Central memory CD8-positive, alpha-beta T cell (primary cell): ENCODE measurements around the gene DENND1A.

ENCODE experiments used
- ATAC-seq: fragments of 150-1000 bp; cut with Tn5 transposase; replicated peaks from 2 replicates; pipeline ENCODE4 v1.10.0; 2022; ENCODE audit warnings: mild to moderate bottlenecking, moderate FRiP score, moderate number of reproducible peaks; ENCODE audit not compliant: poor library complexity, severe bottlenecking; ENCODE audit errors: extremely low read depth
- DNase-seq, 2 donors: peaks; one replicate each; pipeline ENCODE4 v3.0.0; 2021; ENCODE audit warnings: low spot score in 2 of 2
- H3K27ac Mint-ChIP-seq: one replicate; pipeline ENCODE4 v1.8.0; 2022; ENCODE audit warnings: low read depth, mild to moderate bottlenecking, moderate library complexity, mixed read lengths
- H3K27me3 Mint-ChIP-seq: one replicate; pipeline ENCODE4 v1.8.0; 2022; ENCODE audit warnings: mixed read lengths
- H3K36me3 Mint-ChIP-seq: one replicate; pipeline ENCODE4 v1.8.0; 2022; ENCODE audit warnings: mild to moderate bottlenecking, moderate library complexity, mixed read lengths; ENCODE audit not compliant: insufficient read depth
- H3K4me1 Mint-ChIP-seq: one replicate; pipeline ENCODE4 v1.8.0; 2022; ENCODE audit warnings: mixed read lengths
- H3K4me3 Mint-ChIP-seq: one replicate; pipeline ENCODE4 v1.8.0; 2022; ENCODE audit warnings: mild to moderate bottlenecking, moderate library complexity, mixed read lengths
- H3K9me3 Mint-ChIP-seq: one replicate; pipeline ENCODE4 v1.8.0; 2022; ENCODE audit warnings: mixed read lengths

The DENND1A gene

GRCh38 chr9:123390337-123391135 lies 539.4 kb downstream of the DENND1A start:
- ATAC-seq (no peak), DNase-seq (no peak)
- Mint-ChIP-seq H3K27ac (no peak overlapping the region), H3K4me3 (no peak overlapping the region), H3K4me1 (no peaks in the 10 kb centered on the region), H3K36me3 (peaks cover 5% of the 10 kb centered on the region), H3K9me3 (no peaks in the 10 kb centered on the region), H3K27me3 (no peaks in the 10 kb centered on the region)

- Mint-ChIP-seq H3K27me3 (no peaks in the 10 kb centered on the region), H3K4me1 (no peaks in the 10 kb centered on the region), H3K9me3 (no peaks in the 10 kb centered on the region), H3K36me3 (peaks cover 8% of the 10 kb centered on the region), H3K4me3 (no peak overlapping the region), H3K27ac (no peak overlapping the region)
- DNase-seq: no peak
- no peak for ATAC-seq
Measured at GRCh38 chr9:123389698-123390097, 540.2 kb downstream of the DENND1A start.

DNA sequence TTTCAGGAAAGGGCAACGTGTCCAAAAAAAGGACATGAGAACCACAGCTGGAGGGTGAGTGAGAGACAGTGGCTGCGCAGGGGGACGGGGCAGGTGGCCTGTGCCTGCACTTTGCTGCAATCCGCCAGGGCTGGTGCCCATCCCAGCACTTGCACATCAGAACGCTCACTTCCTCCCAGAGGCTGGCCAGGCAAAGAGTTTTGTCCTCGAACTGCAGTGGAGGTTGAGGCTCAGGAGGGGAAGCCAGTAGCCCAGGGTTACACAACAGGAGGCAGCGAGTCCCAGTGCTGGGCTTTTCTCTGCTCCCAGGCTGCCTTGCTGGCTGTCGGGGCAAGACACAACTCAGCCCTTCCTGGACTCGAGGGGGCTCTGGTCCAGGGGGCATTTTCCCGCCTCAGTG lies 540.9 kb downstream of the DENND1A start:
- H3K27ac Mint-ChIP-seq: no peak overlapping the region
- H3K9me3 Mint-ChIP-seq: no peaks in the 10 kb centered on the region
- ATAC-seq: no peak
- DNase-seq: no peak
- no peaks in the 10 kb centered on the region for H3K4me1 Mint-ChIP-seq
- H3K4me3 Mint-ChIP-seq: no peak overlapping the region
- H3K36me3 Mint-ChIP-seq: peaks cover 8% of the 10 kb centered on the region
- H3K27me3 Mint-ChIP-seq: no peaks in the 10 kb centered on the region

DNA sequence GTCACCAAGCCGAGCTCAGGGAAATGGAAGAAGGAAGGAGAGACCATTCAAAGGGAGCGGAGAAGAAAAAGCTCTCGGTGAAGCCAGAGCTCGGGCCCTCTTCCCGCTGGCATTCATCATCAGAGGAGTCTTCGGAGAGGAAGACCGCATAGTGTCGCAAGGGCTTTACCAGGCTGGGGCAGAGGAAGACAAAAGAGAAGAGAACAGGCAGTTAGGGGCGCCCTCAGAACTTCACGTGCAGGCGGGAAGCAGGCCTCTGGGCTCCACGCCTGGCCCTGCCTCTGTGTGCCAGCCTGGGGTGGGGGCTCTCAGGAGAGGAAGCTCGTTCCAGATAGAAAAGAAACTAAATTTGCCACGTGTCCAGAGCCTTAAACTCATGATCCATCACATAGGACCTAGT lies 542.2 kb downstream of the DENND1A start:
- DNase-seq (no peak), ATAC-seq (no peak)
- Mint-ChIP-seq H3K27ac (no peak overlapping the region), H3K9me3 (no peaks in the 10 kb centered on the region), H3K36me3 (peaks cover 8% of the 10 kb centered on the region), H3K4me3 (no peak overlapping the region), H3K4me1 (no peaks in the 10 kb centered on the region), H3K27me3 (no peaks in the 10 kb centered on the region)

- no peak for DNase-seq
- Mint-ChIP-seq H3K27ac (no peak overlapping the region), H3K4me1 (no peaks in the 10 kb centered on the region), H3K4me3 (no peak overlapping the region), H3K27me3 (no peaks in the 10 kb centered on the region), H3K36me3 (peaks cover 8% of the 10 kb centered on the region), H3K9me3 (no peaks in the 10 kb centered on the region)
- ATAC-seq: no peak
Measured at GRCh38 chr9:123383512-123384170, 546.3 kb downstream of the DENND1A start.

DNA sequence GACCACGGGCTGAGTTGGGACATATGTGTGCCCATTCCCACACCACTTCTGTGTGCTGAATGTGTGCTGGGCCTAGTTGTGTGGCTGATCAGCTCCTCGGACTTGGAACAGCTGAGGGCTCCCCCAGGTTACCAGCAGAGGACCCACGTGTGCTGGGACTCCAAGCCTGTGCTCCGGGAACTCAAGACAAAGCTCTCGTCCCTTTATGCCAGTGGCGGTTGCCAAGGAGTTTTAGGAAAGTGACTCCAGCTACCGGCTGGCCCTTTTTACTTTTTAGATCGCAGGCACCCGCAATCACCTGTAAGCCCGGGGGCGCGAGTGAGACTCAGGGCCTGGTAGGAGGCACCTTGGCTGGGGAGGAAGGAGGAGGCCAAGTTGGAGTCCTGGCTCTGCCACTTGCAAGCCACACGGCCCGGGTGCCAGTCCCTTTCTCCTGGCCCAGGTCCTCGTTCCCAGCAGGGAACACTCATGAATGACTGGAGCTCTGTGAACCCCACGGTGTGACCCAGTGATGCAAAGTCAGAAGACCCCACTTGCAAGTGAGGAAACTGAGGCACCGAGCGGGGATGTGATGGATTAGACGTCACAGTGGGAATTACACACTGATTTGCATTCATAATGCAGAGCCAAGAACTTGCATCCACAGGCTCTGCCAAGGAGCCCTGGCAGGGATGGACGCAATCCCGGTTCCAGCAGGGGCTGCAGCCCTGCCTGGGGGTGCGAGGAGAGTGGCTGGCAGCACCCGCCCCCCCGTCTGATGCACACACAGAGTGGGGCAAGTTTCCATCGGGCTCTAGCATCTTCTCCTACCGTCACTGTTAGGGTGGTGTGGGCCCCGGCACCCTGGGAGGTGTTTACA lies 547.0 kb downstream of the DENND1A start:
- no peak overlapping the region for H3K27ac Mint-ChIP-seq
- ATAC-seq: no peak
- DNase-seq: no peak
- H3K36me3 Mint-ChIP-seq: peaks cover 8% of the 10 kb centered on the region
- no peaks in the 10 kb centered on the region for H3K9me3 Mint-ChIP-seq
- H3K4me3 Mint-ChIP-seq: no peak overlapping the region
- H3K4me1 Mint-ChIP-seq: no peaks in the 10 kb centered on the region
- no peaks in the 10 kb centered on the region for H3K27me3 Mint-ChIP-seq

DNA sequence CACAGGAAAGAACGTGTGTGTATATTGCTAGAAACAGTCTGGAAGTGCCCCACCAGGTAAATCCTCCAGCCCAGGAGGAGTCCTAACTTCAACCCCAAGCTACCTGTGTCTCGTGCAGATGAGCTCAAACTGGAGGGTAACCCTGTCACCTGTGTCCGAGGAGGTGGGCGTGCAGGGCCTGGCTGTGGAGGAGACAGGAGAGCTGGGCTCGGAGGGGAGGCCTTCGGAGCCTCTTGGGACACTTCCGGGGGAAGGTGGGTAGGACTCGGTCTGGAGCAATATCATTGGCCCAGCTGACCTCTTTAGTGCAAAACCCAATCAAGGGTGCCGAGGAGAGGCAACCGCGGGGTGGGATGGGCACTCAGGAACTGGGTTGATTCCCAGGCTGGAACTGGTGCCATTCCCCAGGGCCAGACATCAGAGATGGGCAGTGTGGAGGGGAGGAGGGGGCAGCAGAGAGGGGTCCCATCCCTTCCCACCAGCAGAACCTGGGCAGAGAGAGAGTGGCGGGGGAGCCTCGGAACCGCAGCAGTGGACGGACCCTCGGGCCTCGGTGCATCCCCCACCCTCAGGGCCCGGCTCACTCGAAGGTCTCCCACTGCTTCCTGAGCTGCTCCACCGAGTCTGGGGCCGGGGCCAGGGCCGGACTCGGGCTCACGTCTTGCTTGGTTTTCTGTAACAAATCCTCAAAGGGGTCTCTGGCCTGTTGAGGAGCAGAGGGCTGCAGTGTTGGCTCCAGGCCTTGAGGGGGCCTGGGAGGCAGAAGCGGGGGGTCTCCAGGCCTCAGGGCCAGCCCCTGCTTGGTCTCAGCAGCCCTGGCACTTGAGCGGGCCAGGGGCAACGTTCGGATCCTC lies 548.8 kb downstream of the DENND1A start:
- H3K4me1 Mint-ChIP-seq: no peaks in the 10 kb centered on the region
- DNase-seq: no peak
- no peak for ATAC-seq
- H3K27ac Mint-ChIP-seq: no peak overlapping the region
- H3K4me3 Mint-ChIP-seq: no peak overlapping the region
- peaks cover 8% of the 10 kb centered on the region for H3K36me3 Mint-ChIP-seq
- no peaks in the 10 kb centered on the region for H3K9me3 Mint-ChIP-seq
- H3K27me3 Mint-ChIP-seq: no peaks in the 10 kb centered on the region

DNA sequence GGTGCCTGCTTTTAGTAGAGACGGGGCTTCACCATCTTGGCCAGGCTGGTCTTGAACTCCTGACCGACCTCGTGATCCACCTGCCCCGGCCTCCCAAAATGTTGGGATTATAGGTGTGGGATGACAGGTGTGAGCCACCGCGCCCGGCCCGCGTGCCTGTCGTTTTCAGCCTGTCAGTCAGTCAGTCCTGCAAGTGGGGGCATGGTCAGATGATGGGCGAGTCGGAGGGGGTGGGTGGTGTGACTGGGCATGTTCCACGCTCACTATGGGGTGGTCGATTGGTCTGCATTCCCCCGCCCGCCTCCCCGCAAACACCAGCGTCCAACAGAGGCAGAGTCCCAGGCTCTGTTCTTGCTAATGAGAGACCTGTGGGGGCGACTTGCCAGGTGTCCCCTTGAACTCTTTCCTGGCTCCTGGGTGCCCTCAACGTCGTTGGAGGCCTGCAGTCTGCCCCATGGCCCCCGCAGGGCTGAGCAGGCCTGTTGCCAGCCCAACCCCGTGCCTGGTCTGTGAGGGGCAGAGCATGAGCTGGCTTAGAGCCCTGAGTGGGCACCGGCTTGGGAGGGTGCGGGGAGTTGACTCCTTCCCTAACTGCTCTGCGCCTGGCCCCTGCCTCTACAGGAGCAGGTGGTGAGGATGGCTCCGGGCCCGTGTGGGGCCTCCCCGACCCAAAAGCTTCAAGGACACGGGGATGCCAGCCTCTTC lies 550.8 kb downstream of the DENND1A start:
- Mint-ChIP-seq H3K4me1 (no peaks in the 10 kb centered on the region), H3K36me3 (peaks cover 5% of the 10 kb centered on the region), H3K9me3 (no peaks in the 10 kb centered on the region), H3K27me3 (peaks cover 13% of the 10 kb centered on the region), H3K27ac (no peak overlapping the region), H3K4me3 (no peak overlapping the region)
- no peak for ATAC-seq
- no peak for DNase-seq

GRCh38 chr9:123378025-123378424 lies 551.9 kb downstream of the DENND1A start:
- DNase-seq (no peak), ATAC-seq (no peak)
- Mint-ChIP-seq H3K4me3 (no peak overlapping the region), H3K4me1 (no peaks in the 10 kb centered on the region), H3K27ac (no peak overlapping the region), H3K27me3 (peaks cover 18% of the 10 kb centered on the region), H3K9me3 (no peaks in the 10 kb centered on the region), H3K36me3 (peaks cover 3% of the 10 kb centered on the region)

DNA sequence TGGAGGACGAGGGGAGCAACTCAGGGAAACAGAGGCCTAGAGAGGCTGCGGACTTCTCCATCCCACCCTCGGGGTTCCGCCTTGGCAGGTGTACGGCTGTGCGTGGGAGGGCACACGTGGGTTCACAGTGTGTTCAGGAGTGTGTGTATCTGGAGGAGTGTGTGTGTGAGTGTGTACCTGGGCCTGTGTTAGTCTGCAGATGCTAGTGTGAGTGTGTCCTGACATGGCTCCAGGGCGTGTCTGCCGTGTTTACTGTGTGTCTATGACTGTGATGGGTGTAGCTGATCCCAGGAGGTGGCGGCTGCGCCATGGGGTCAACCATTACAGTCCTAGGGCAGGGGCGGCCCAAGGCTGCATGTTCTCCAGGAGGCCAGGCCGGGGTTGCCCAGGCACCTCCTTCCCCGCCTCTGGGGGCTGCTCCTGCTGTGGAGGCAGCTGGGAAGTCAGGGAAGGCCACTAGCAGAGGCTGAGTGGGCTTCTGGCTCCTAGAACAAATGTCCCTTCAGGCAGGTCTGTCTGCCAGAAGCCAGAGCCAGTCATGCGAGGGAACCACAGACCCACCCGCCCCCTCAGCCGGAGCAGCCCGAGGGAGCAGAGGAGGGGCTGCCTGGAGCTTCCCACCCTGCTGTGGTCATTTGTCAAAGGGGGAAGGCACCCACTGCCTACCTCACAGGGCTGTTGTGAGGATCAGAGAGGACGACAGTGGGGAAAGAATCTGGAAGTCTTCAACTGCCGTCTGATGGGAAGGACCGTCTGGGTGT lies 552.5 kb downstream of the DENND1A start:
- no peaks in the 10 kb centered on the region for H3K9me3 Mint-ChIP-seq
- no peak overlapping the region for H3K4me3 Mint-ChIP-seq
- H3K36me3 Mint-ChIP-seq: peaks cover 5% of the 10 kb centered on the region
- peaks cover 5% of the 10 kb centered on the region for H3K4me1 Mint-ChIP-seq
- peaks cover 24% of the 10 kb centered on the region for H3K27me3 Mint-ChIP-seq
- no peak for ATAC-seq
- DNase-seq: no peak
- H3K27ac Mint-ChIP-seq: peak overlapping the region; percentile 15
